A549 treated with GW870086 at 1 μM for 4 hours (cell line): Measurements from ENCODE around the gene FARSB. TPM values are rescaled to one million over a fixed set of nuclear protein-coding genes. Genes with fewer than 3 reads are reported as not detected.

Experiments used
- total RNA-seq: library from RNA; stranded (reverse); fragments of 200-300 nt; extraction: Qiagen RNA extraction; gene quantifications from 5 replicates; pipeline ENCODE4 v1.2.3, GENCODE V29; 2022; ENCODE audit warnings: low read depth

FARSB gene
- 43.0 to 47.0 TPM (median 43.7 TPM) in 5 replicates for total RNA-seq

GRCh38 chr2:222655787-222656525, at the start of gene FARSB:
TSS of gene FARSB (minus strand) at chr2:222656092. CDS start at chr2:222656073, 19 bp downstream.

GRCh38 chr2:222671259-222672067, 15.6 kb upstream of the FARSB start, which contains the start of gene MOGAT1:
TSS of gene MOGAT1 (plus strand) at chr2:222671658. CDS start at chr2:222671786, 128 bp downstream.

Other genes with a start within 250 kb of the FARSB start
- 0.32 to 0.60 TPM (median 0.45 TPM) in 5 replicates for gene SGPP2, start 231.5 kb downstream of the FARSB start, total RNA-seq
- gene MOGAT1, start 15.6 kb upstream of the FARSB start, total RNA-seq = not detected in 5 replicates
- gene ACSL3, start 204.9 kb upstream of the FARSB start, total RNA-seq = 119 to 154 TPM (median 142 TPM) in 5 replicates